Heart left ventricle (tissue), 16 donors: Measurements from ENCODE around the gene ANKRD13C. TPM values are rescaled to one million over a fixed set of nuclear protein-coding genes. Genes with fewer than 3 reads are reported as not detected.
"Not testable (repeated sequence)": the region's sequence is repeated elsewhere in the genome, so short reads cannot be mapped to it uniquely, and the experiment has no call there.

Experiments
- ATAC-seq, 4 donors: fragments of 200-7000 bp; cut with Tn5 transposase; one replicate each; pipeline ENCODE4 v1.9.1; 2020 to 2022; ENCODE audit warnings: moderate library complexity in 4 of 4, mild to moderate bottlenecking in 3 of 4, moderate number of reproducible peaks in 1 of 4
- DNase-seq, 5 donors: peaks; one replicate each; pipeline ENCODE4 v3.0.0-alpha.2; 2020
- H3K27ac ChIP-seq, 12 donors: fragments of 200-600 bp; sonication (generic) in 4 of 12; one replicate each; pipeline versions ENCODE4 v1.5.0 to v1.8.0; 2016 to 2022; ENCODE audit warnings: mild to moderate bottlenecking in 2 of 12
- H3K27me3 ChIP-seq, 9 donors: fragments of 200-600 bp; sonication (generic) in 2 of 9; one replicate each; pipeline versions ENCODE4 v1.5.1 to v1.8.0; 2016 to 2022; ENCODE audit warnings: mild to moderate bottlenecking in 3 of 9
- H3K36me3 ChIP-seq, 9 donors: fragments of 200-600 bp; sonication (generic) in 2 of 9; one replicate each; pipeline versions ENCODE4 v1.5.0 to v1.8.0; 2018 to 2022; ENCODE audit warnings: mild to moderate bottlenecking in 2 of 9
- H3K4me1 ChIP-seq, 12 donors: fragments of 200-600 bp; sonication (generic) in 4 of 12; one replicate each; pipeline versions ENCODE4 v1.5.0 to v1.8.0; 2016 to 2022; ENCODE audit warnings: mild to moderate bottlenecking in 3 of 12
- H3K4me3 ChIP-seq, 12 donors: fragments of 200-600 bp; sonication (generic) in 4 of 12; one replicate each; pipeline versions ENCODE4 v1.5.0 to v1.8.0; 2017 to 2022; ENCODE audit warnings: mild to moderate bottlenecking in 9 of 12, moderate library complexity in 4 of 12
- H3K9me3 ChIP-seq, 12 donors: fragments of 200-600 bp; sonication (generic) in 4 of 12; one replicate each; pipeline versions ENCODE4 v1.5.0 to v1.8.0; 2016 to 2022; ENCODE audit warnings: mild to moderate bottlenecking in 1 of 12
- POLR2A ChIP-seq, 2 donors: fragments of 450-650 bp; IDR thresholded peaks; one replicate each; pipeline ENCODE4 v1.6.1; 2017; ENCODE audit warnings: antibody characterized with exemption in 2 of 2, mild to moderate bottlenecking in 2 of 2, moderate library complexity in 2 of 2
- WGBS, 4 donors: extraction: QIAGEN DNeasy Blood & Tissue Kit in 2 of 4; methylation state at CpG; one replicate each; pipeline versions ENCODE4 v1.1.5 to v1.1.7; 2013 to 2018; 5-methylcytosine and 5-hydroxymethylcytosine counted together
- intact Hi-C, 10 donors: fragments of 100-400 bp; cut with DNase I; formaldehyde crosslinking; loops; one replicate each; pipeline versions ENCODE4 v1.11.1 to v1.14.2; 2022
- polyA plus RNA-seq, 2 donors: library from polyadenylated mRNA; stranded (reverse); fragments of 200-250 nt; gene quantifications; one replicate each; pipeline ENCODE4 v1.2.3, GENCODE V29; 2013
- total RNA-seq, 9 donors: library from RNA; depleted of rRNA in 2 of 9; stranded (reverse); fragments of >200 nt in 2 of 9; fragmentation: NEBNext Ultra II Directional in 3 of 9; extraction: Animal tissue kit (Norgen Biotek cat#: 25700) in 3 of 9; gene quantifications; one replicate each; pipeline versions ENCODE4 v1.1.0 to v1.2.4, GENCODE V29; 2016 to 2023
- TF ChIP-seq, protein P1 (sequence below), 12 donors: fragments of 200-600 bp; sonication (generic) in 4 of 12; IDR thresholded peaks; one replicate each; pipeline versions ENCODE4 v1.5.0 to v1.8.0; 2018 to 2022; ENCODE audit warnings: antibody characterized with exemption in 12 of 12, mild to moderate bottlenecking in 5 of 12
- donor health status: ischemic (EF 13 %, LVEDD 7.1; RV severe dilation, severe dysfunction).
- donor health status: healthy with polysubstance abuse.
- donor health status: DM: no; HTN: yes; CAD: no.
- donor health status: DM: no; HTN: no; CAD: no.
- donor health status: ischemic (EF 25% LVEDD 6.9; RV normal size, moderate dysfunction).
- donor health status: ischemic (EF 25% LVEDD 5.7; RV mildly dilated, moderate dysfunction).
- donor health status: healthy.
- donor health status: DM: yes; HTN: yes; CAD: no.
- donor health status: ischemic (EF 35%, LVEDD 5.7; RV mildly dilated, moderate dysfunction).
- donor health status: nonischemic (EF 11% LVEDD 7.7; RV severe dilation, severe dysfunction).
- donor health status: DM: yes; HTN: yes; CAD: no.
- donor health status: PGD.
- donor health status: ischemic (EF 29% LVEDD 5.4; RV normal size, mild dysfunction).
- donor health status: nonischemic (EF 23%, LVEDD 6.1; RV moderate dilation, normal function).

ANKRD13C gene
- total and polyA plus RNA-seq, 11 donors = 4.0 to 14.8 (median 10.5) TPM

DNA sequence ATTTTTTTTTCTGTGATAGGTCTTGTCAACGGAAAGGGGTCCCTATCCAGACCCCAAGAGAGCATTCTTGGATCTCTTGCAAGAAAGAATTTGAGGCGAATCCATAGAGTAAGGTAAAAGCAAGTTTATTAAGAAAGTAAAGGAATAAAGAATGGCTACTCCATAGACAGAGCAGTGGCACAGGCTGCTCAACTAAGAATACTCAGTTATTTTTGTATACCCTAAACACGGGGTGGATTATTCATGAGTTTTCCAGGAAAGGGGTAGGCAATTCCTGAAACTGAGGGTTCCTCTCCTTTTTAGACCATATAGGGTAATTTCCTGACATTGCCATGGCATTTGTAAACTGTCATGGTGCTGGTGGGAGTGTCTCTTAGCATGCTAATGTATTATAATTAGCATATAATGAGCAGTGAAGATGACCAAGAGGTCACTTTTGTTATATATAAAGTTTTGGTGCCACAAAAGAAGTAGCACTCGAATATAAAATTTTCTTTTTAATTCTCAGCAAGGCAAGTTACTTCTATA is 12.0 kb upstream of the ANKRD13C start:
- H3K36me3 ChIP-seq = peaks cover 0 to 12% (median 5%) of the 10 kb centered on the region in 9 donors
- 90 to 94% (median 92%) methylated on average over 4 of the region's 4 CpGs for WGBS, 4 donors
- H3K4me3 ChIP-seq, H3K27me3 ChIP-seq, H3K4me1 ChIP-seq, H3K9me3 ChIP-seq, H3K27ac ChIP-seq, intact Hi-C loops, ATAC-seq, DNase-seq: not testable (repeated sequence)

DNA sequence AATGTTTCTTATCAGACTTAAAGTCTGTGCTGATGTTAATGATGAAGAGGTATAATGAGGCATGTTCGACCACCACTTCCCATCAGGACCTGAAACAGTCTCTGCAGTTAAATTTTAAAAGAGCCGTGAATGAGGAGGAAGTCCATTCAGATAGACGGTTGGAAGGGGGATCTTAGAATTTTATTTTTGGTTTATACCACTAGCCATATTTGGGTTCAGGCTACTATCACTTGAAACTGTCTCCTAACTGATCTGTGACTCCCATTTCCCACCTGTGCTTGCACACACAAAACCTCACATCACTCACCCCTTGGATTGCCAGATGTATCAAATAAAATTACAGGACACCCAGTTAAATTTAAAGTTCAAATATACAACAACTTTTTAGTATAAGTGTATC is 9.9 kb upstream of the ANKRD13C start:
- Histone ChIP-seq H3K9me3 (no peaks in the 10 kb centered on the region), H3K27me3 (no peaks in the 10 kb centered on the region), H3K27ac (no peak overlapping the region), H3K4me1 (no peaks in the 10 kb centered on the region), H3K4me3 (no peak overlapping the region), H3K36me3 (peaks cover 0 to 12% (median 5%) of the 10 kb centered on the region in 9 donors)
- DNase-seq = no peak
- TF ChIP-seq, protein P1, sequence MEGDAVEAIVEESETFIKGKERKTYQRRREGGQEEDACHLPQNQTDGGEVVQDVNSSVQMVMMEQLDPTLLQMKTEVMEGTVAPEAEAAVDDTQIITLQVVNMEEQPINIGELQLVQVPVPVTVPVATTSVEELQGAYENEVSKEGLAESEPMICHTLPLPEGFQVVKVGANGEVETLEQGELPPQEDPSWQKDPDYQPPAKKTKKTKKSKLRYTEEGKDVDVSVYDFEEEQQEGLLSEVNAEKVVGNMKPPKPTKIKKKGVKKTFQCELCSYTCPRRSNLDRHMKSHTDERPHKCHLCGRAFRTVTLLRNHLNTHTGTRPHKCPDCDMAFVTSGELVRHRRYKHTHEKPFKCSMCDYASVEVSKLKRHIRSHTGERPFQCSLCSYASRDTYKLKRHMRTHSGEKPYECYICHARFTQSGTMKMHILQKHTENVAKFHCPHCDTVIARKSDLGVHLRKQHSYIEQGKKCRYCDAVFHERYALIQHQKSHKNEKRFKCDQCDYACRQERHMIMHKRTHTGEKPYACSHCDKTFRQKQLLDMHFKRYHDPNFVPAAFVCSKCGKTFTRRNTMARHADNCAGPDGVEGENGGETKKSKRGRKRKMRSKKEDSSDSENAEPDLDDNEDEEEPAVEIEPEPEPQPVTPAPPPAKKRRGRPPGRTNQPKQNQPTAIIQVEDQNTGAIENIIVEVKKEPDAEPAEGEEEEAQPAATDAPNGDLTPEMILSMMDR (IDR thresholded peaks at IDR 0.05) = no peak
- TF ChIP-seq POLR2A (IDR thresholded peaks at IDR 0.05) = no peak
- no peak for ATAC-seq
- intact Hi-C loops = no loop called here
- 75 to 85% (median 82%) methylated on average over 3 of the region's 3 CpGs for WGBS, 4 donors

DNA sequence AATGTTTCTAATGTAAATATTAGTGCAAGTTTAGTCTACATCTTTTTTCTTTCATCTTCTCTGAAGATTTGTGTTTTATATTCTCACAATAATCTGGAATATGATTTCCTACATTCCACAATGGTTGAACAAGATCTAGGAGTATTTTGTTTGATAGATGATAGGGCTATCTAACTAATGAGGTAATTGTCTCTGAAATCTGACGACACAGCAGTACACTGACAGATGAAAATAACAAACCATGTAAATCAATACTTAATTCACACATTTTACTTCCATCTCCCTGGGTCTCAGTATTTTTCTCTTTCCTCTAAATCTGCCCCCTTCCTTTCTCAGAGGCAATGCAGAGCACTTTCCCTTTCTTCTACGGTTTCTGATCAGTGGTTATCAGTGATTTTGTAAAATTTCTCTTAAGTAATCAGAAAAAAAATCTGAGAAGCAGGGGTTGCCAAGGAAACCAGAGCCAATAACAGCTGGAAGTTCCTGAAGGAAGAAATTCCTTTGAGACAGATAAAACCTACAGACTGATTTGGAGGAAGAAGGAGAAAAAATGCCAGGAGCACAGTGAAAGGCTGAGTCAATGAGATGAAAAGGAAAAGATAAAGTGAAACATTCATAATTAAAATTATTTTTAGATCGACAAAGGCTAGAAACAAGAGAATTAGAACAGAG is 7.3 kb upstream of the ANKRD13C start:
- H3K36me3 ChIP-seq = peaks cover 0 to 3% (median 0%) of the 10 kb centered on the region in 9 donors
- H3K9me3 ChIP-seq = no peaks in the 10 kb centered on the region
- ATAC-seq (no peak), DNase-seq (no peak)
- H3K27me3 ChIP-seq = no peaks in the 10 kb centered on the region
- H3K4me3 ChIP-seq = no peak overlapping the region
- TF ChIP-seq, protein P1 (IDR thresholded peaks at IDR 0.05) = no peak
- no peak for TF ChIP-seq POLR2A (IDR thresholded peaks at IDR 0.05)
- 51 to 62% (median 57%) methylated on average over 3 of the region's 3 CpGs for WGBS, 4 donors
- intact Hi-C loops = no loop called here
- H3K27ac ChIP-seq = no peak overlapping the region
- no peaks in the 10 kb centered on the region for H3K4me1 ChIP-seq

DNA sequence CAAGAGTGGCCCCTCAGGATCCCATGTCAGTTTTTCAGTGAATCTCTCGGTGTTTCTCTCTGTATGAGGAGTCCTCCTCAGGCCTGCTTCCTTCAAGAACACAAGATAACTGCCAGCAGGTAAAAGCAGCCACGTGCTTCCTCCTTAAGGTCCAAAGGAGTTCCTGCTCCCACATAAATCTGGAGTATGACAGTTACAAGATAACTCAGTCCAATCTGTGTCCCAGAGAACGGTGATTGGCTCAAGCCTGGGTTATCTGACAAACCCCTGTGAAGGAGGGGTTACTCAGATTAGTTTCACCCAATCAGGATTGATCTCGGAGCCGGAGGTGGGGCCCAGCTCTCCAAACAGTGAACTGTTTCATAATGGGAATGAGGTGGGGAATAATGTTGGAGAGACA is 5.8 kb upstream of the ANKRD13C start:
- intact Hi-C loops = no loop called here
- H3K27me3 ChIP-seq = no peaks in the 10 kb centered on the region
- no peak overlapping the region for H3K4me3 ChIP-seq
- WGBS, 4 donors = 69 to 77% (median 71%) methylated on average over 5 of the region's 5 CpGs
- H3K36me3 ChIP-seq = no peaks in the 10 kb centered on the region
- no peak for TF ChIP-seq POLR2A (IDR thresholded peaks at IDR 0.05)
- TF ChIP-seq, protein P1 (IDR thresholded peaks at IDR 0.05) = no peak
- no peaks in the 10 kb centered on the region for H3K9me3 ChIP-seq
- H3K27ac ChIP-seq = no peak overlapping the region
- ATAC-seq = no peak
- H3K4me1 ChIP-seq = peaks cover 0 to 11% (median 4%) of the 10 kb centered on the region in 12 donors
- DNase-seq = no peak
